HG03045 (cell line): ENCODE data around the gene SLC24A3.

ENCODE experiments used
- ATAC-seq: cut with Tn5 transposase; IDR thresholded peaks from one replicate; pipeline ENCODE4 v1.9.1; 2021; ENCODE audit warnings: mild to moderate bottlenecking, moderate library complexity; ENCODE audit not compliant: unreplicated experiment

Gene SLC24A3

DNA sequence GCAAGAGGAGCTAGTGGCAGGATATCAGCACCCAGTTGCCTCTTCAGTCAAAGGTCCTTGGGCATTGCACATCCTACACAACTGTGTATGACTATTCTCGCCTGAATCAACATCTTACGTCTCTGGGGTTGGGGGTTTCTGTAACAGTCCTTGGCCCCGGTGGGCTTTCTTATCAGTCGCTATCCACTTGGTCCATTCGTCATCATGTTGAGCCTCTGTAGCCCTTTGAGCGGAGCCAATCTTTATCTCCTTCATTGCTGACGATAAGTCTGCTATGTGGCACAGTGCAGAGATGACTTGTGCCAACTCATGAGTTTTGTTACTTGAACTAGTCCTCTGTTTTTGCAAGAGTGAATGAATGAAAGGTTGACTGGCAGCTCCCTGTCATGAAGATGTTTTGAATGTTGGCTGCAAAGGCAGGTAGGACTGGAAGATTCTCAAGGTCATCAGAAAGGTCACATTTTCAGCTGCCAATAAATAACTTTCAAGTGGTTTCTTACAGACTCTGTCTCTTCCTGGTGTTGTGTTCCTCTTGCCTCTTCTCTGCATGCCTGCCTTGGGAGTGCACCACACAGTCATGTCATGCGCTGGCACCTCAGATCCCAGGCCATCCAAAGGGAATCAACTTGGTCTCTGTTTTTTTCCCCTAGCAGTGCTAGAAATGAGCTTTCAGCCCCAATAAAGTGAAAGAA lies 238.9 kb downstream of the SLC24A3 start:
- ATAC-seq, result no peak

- ATAC-seq, result no peak
These were observed 239.5 kb downstream of the SLC24A3 start for GRCh38 chr20:19451923-19452295.

DNA sequence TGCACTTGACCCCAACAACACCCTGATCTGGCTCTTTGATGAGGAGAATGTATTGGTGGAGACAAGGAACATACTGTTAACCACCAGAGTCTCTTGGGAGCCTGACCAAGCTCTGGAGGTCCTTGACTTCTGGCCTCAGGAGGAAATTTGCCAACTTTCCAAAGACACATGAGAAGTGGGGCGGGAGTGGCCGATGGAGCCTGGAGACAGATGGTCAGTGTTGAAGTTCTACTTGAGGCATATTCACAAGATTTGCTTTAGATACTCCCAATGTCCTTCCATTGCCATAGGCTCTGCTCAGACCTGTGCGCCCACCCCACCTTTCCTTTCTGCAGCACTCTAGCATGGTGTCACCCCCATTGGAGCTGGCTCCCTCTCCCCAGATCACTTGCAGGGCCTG lies 241.0 kb downstream of the SLC24A3 start:
- no peak for ATAC-seq

DNA sequence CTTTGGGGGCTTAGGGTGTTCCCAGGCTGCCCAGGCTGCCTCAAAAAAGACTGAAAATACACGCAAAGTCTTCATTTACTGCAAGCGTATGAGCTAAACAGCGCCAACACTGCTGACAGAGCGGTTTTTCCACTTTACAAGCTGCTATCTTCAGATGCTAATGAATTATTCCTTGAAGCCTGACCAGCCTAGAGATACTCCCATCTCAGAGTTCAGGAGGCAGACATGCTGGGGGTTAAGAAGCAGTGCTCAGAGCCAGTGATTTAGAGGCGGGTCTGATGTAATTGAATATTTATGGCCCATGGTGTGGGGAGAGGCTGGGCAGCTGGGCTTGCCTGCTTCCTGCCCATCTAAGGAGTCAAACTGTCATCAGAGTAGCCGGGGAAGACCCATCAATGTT lies 241.4 kb downstream of the SLC24A3 start:
- no peak for ATAC-seq

GRCh38 chr20:19456595-19457395 lies 244.4 kb downstream of the SLC24A3 start:
- no peak for ATAC-seq

DNA sequence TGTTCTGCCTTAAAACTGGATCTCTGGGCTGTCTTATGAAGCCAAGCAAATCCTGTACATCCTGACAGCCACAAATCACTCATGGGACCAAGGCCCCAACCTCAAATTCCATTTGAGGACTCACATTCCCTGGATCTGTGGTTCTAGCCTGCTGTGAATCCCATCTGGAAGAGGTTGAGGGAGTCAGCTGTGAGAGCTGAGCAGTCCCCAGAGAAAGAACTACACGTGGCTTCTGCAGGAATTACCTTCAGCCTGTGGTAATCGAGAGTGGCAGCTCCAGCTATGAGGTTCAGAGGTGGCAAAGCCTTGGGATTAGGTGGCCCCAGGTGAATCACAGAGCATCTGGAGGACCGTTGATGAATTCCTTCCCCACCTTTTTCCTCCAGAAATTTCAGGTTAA lies 245.2 kb downstream of the SLC24A3 start:
- no peak for ATAC-seq

DNA sequence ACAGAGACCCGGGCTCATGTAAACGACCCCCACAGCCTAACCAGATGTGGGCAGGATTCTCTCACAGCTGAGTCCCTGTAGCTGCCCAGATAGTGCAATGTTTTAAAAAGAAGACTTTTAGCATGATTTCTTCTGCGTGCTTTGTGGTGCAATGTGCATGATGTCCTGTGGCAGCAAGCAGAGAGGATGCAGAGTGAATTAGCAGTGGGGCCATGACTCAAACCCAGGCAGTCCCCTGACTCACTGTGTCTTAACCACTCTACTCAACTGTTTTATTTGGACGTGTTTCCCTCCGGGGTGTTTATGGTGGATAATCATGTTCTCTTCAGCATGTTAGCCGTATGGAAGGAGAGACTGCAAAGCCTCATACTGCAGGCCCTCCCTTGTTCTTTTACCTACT lies 247.9 kb downstream of the SLC24A3 start:
- ATAC-seq, result no peak

DNA sequence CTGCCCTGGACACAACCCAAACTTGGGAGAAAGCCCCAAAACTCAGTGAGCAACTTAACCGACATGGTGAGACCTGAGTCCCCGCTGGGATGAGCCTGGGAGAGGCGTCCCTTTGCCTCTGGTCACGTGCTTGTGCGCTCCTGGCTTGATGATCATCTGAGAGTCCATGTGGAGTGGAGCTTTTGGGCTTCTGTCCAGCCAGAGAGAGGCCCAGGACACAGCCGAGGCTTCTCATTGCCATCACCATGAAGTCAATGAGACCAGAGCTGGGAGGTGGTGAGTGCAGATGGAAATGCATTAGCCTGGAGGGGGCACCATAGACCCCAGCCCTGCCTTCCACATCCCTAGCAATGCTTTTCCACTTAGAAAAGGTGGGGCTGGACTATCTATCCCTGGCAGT lies 250.0 kb downstream of the SLC24A3 start:
- ATAC-seq, result no peak

DNA sequence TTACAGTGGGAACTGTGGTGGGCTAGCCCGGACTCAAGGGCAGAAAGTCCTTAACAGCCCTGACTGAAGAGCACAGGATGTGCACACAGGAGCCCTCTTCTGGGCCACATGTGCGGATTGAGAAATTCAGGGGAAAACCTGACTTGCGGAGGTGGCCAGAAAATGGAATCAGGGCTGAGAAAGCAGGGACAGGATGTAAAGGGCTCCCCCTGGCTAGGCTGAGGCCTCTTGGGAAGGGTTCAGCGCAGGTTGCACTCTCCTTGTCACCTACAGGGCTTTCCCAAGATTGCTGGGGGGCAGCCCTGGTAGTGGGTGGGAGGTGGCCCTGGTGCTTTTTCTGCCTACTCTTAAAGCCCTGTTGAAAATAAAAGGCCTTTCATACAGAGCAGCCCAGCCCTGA lies 251.2 kb downstream of the SLC24A3 start:
- no peak for ATAC-seq

GRCh38 chr20:19465536-19465935 lies 253.1 kb downstream of the SLC24A3 start:
- no peak for ATAC-seq

- no peak for ATAC-seq
These were observed 253.9 kb downstream of the SLC24A3 start for GRCh38 chr20:19466206-19466928.

DNA sequence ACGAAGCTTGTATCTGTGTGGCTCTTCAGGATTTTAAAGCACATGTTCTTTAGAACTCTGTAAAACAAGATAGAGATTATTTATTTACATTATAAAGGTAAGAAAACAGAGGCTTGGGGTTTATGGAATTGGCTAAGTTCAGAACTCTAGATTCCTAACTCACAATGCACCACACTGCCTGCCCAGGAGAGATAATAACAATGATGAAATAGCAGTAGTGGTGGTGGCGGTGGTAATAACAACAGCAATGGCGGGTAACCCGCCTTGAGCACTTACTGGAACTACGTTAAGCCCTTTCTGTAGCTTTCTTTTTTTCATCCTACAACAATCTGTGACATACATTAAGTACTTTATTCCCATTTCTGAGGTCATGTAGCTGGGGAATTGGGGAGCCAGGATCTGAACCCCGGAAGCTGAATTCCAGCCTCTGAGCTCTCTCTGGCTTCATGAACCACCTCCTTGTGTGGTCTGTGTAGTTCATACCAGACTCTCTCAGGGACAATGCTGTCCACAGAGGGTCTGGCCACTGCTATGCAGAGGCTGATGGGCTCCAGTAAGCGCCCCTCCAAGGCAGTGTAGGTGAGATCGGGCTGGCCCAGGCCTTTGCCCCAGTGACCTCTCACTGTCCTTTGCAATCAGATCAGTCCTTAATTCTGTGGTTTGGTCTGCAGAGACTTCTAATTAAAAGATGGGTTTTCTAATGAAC lies 260.9 kb downstream of the SLC24A3 start:
- no peak for ATAC-seq

- ATAC-seq, result no peak
These were observed 261.5 kb downstream of the SLC24A3 start for GRCh38 chr20:19473922-19474286.

DNA sequence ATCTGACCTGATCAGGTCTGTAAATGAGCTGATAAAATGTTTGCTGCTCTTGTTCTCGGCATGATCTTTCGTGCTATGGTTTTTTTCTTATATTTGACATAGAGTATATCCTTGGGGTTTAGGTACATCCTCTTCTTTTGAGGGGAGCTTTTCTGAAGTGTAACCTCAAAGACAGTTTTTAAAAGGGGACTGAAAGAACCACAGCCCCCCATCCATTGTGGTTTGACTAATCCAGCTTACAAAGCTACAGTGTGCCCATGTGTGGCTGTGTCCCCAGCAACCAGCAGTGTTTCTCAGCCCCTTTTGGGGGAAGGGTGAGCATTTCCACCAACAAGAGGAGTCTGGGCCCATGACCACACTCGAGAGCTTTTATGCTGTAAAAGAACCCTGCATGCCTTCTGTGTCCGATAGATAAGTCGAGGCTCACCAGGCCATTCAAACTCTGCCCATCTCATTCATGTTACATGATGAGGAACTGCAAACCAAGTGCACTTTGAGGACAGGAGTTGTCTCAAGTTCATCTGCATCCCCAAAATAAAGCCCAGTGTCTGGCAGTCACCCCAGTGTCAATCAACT lies 266.0 kb downstream of the SLC24A3 start:
- ATAC-seq, result no peak

- ATAC-seq, result no peak
These were observed 270.3 kb downstream of the SLC24A3 start for GRCh38 chr20:19482726-19483125.

DNA sequence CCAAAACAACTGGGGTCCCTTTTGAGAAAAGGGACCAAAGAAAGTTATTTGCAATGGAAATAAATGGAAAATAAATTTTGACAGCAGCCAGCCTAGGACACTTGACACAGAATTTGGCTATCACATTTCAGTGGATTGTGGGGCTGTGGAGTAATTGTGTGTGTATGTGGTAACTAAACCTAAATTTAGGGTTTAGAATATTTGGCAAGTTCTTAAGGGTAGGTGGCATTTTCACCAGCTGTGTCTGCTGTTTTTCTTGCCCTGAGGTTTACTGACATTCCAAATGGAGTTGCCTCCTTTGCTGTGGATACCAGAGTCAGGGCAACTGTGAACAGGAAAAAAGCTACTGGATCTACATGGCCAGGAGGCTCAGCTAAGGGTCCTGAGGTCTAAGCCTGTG lies 270.9 kb downstream of the SLC24A3 start:
- ATAC-seq, result no peak

- no peak for ATAC-seq
These were observed 274.0 kb downstream of the SLC24A3 start for GRCh38 chr20:19486446-19486845.

DNA sequence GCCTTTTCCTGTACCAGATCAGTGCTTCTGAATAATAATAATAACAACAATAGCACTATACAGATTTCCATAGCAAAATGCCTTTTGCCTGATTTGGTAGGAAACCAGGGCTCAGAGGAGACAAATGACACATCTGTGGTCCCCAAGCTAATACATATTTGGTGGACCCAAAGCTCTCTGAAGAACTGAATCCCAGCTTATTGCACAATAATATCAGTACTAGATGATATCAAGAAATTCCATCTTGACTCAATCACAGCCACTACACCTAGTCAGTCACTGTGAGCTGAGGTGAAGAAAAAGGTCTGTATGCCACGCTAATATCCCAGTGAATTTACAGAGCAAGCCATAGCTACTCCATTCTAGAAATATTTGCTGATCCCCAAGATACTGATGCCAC lies 275.0 kb downstream of the SLC24A3 start:
- ATAC-seq, result no peak

DNA sequence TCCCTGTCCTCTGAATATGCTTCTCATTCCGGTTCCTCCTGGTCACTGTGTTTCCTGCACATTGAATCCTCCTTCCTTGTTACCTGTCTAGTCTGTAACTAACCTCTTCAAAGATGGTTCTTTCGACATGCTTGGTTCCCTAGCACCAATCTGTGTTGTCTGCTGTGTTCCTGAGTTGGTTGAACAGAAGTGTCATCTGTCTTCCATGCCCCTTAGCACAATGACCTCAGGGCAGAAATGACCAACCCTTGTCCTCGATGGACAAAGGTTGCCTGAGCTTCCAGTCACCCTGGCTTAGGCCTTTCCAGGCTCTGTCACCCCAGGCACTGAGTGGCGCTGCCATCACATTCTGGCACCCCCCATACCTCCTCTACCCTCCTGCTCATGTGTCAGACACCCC lies 278.8 kb downstream of the SLC24A3 start:
- no peak for ATAC-seq

- ATAC-seq, result no peak
These were observed 279.7 kb downstream of the SLC24A3 start for GRCh38 chr20:19492116-19492515.
